ENCODE measurements around the gene TMEM208. TPM values are rescaled to one million over a fixed set of nuclear protein-coding genes. Genes with fewer than 3 reads are reported as not detected.

The TMEM208 gene
- total and polyA plus RNA-seq, 2 of the 13 experiments (the other 11 are each of a cell fraction or from before 2014, with no cell fraction given), result 58.8 to 72.9 TPM

DNA sequence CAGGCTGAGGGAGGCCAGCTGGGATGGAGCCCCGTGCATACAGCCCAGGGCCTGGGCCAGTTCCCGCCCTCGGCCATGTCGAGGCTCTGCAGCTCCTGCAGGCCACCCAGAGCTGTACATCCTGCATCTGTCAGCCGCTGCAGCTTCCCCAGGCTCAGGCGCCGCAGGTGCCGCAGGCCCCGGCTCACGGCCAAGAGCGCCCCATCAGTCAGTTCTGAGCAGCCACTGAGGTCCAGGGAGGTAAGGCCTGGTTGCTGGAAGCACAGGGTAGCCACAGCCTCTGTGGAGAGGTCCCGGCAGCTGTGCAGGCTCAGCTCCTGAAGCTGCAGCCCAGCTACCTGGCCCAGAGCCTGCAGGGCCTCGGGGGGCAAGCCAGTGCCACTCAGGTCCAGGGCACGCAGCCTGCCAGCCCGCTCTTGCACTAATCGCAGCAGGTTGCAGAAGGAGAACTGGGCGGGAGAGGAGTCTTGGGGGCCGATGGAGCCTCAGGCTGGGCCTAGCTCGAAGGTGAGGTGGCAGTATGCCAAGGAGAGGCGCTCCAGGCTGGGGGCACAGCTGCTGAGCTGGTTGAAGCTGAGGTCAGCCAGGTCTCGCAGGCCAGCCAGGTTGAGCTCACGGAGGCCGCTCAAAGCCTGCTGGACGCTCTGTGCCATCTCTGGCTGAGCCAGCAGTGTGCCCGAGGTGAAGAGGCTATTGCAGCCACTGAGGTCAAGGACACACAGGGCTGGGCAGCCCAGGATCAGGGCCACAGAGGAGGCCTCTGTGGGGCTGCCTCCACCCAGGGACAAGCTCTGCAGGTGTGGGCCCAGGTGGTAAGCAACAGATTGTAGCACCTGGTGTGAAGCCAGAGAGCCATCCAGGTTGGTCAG lies 16.6 kb upstream of the TMEM208 start (continued):
- TF ChIP-seq ZNF672 (CRISPR knock-in tag; IDR thresholded peaks at IDR 0.05) (0 out of 2 replicates have a peak, but pooled peaks have one; percentile 59), GATAD2A (CRISPR knock-in tag; IDR thresholded peaks at IDR 0.05) (peak; percentile 44), ZNF331 (CRISPR knock-in tag; IDR thresholded peaks at IDR 0.05) (0 out of 2 replicates have a peak, but pooled peaks have one; percentile 10), NR2F6 (IDR thresholded peaks at IDR 0.05) (peak; percentile 76), NR2F6 (CRISPR knock-in tag; IDR thresholded peaks at IDR 0.05) (peak; percentile 79), ZBTB21 (CRISPR knock-in tag; IDR thresholded peaks at IDR 0.05) (no peak), ZSCAN31 (CRISPR knock-in tag; IDR thresholded peaks at IDR 0.05; ENCODE audit: low read depth) (no peak), ZNF883 (CRISPR knock-in tag; IDR thresholded peaks at IDR 0.05; ENCODE audit: not compliant biosample characterization) (peak; percentile 57), PPARG (CRISPR knock-in tag; conservative IDR thresholded peaks at IDR 0.05) (no peak), HOXA9 (CRISPR knock-in tag; IDR thresholded peaks at IDR 0.05; ENCODE audit: borderline replicate concordance) (peak; percentile 61; the same call in 1 of the 2 replicates), SRSF1 (optimal IDR thresholded peaks at IDR 0.05; ENCODE audit: low read depth, low read length) (peak; percentile 42), XRCC5 (optimal IDR thresholded peaks at IDR 0.05; ENCODE audit: low read length) (peak; percentile 43), ZC3H13 (CRISPR knock-in tag; IDR thresholded peaks at IDR 0.05) (0 out of 2 replicates have a peak, but pooled peaks have one; percentile 36), HNF4A (CRISPR knock-in tag; IDR thresholded peaks at IDR 0.05) (peak; percentile 40; the same call in 1 of the 2 replicates), RXRA (CRISPR knock-in tag; IDR thresholded peaks at IDR 0.05) (peak; percentile 86), ZNF292 (CRISPR knock-in tag; IDR thresholded peaks at IDR 0.05; ENCODE audit: borderline replicate concordance, low read depth) (peak; percentile 43; the same call in 1 of the 2 replicates), MTF2 (CRISPR knock-in tag; IDR thresholded peaks at IDR 0.05; ENCODE audit: borderline replicate concordance) (0 out of 2 replicates have a peak, but pooled peaks have one; percentile 28), ZNF891 (CRISPR knock-in tag; IDR thresholded peaks at IDR 0.05) (peak; percentile 16; the same call in 1 of the 2 replicates), STAG1 (CRISPR knock-in tag; IDR thresholded peaks at IDR 0.05) (peak; percentile 57)
- TF ChIP-seq, protein P1, sequence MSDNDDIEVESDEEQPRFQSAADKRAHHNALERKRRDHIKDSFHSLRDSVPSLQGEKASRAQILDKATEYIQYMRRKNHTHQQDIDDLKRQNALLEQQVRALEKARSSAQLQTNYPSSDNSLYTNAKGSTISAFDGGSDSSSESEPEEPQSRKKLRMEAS (IDR thresholded peaks at IDR 0.05), result peak; percentile 29; the same call in 1 of the 2 replicates
- TF ChIP-seq, protein P2, sequence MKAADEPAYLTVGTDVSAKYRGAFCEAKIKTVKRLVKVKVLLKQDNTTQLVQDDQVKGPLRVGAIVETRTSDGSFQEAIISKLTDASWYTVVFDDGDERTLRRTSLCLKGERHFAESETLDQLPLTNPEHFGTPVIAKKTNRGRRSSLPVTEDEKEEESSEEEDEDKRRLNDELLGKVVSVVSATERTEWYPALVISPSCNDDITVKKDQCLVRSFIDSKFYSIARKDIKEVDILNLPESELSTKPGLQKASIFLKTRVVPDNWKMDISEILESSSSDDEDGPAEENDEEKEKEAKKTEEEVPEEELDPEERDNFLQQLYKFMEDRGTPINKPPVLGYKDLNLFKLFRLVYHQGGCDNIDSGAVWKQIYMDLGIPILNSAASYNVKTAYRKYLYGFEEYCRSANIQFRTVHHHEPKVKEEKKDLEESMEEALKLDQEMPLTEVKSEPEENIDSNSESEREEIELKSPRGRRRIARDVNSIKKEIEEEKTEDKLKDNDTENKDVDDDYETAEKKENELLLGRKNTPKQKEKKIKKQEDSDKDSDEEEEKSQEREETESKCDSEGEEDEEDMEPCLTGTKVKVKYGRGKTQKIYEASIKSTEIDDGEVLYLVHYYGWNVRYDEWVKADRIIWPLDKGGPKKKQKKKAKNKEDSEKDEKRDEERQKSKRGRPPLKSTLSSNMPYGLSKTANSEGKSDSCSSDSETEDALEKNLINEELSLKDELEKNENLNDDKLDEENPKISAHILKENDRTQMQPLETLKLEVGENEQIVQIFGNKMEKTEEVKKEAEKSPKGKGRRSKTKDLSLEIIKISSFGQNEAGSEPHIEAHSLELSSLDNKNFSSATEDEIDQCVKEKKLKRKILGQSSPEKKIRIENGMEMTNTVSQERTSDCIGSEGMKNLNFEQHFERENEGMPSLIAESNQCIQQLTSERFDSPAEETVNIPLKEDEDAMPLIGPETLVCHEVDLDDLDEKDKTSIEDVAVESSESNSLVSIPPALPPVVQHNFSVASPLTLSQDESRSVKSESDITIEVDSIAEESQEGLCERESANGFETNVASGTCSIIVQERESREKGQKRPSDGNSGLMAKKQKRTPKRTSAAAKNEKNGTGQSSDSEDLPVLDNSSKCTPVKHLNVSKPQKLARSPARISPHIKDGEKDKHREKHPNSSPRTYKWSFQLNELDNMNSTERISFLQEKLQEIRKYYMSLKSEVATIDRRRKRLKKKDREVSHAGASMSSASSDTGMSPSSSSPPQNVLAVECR (CRISPR knock-in tag; IDR thresholded peaks at IDR 0.05; ENCODE audit: borderline replicate concordance), result peak; percentile 29
- TF ChIP-seq, protein P3, sequence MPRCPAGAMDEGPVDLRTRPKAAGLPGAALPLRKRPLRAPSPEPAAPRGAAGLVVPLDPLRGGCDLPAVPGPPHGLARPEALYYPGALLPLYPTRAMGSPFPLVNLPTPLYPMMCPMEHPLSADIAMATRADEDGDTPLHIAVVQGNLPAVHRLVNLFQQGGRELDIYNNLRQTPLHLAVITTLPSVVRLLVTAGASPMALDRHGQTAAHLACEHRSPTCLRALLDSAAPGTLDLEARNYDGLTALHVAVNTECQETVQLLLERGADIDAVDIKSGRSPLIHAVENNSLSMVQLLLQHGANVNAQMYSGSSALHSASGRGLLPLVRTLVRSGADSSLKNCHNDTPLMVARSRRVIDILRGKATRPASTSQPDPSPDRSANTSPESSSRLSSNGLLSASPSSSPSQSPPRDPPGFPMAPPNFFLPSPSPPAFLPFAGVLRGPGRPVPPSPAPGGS (CRISPR knock-in tag; IDR thresholded peaks at IDR 0.05), result peak; percentile 39; the same call in 1 of the 2 replicates
- TF ChIP-seq, protein P4, sequence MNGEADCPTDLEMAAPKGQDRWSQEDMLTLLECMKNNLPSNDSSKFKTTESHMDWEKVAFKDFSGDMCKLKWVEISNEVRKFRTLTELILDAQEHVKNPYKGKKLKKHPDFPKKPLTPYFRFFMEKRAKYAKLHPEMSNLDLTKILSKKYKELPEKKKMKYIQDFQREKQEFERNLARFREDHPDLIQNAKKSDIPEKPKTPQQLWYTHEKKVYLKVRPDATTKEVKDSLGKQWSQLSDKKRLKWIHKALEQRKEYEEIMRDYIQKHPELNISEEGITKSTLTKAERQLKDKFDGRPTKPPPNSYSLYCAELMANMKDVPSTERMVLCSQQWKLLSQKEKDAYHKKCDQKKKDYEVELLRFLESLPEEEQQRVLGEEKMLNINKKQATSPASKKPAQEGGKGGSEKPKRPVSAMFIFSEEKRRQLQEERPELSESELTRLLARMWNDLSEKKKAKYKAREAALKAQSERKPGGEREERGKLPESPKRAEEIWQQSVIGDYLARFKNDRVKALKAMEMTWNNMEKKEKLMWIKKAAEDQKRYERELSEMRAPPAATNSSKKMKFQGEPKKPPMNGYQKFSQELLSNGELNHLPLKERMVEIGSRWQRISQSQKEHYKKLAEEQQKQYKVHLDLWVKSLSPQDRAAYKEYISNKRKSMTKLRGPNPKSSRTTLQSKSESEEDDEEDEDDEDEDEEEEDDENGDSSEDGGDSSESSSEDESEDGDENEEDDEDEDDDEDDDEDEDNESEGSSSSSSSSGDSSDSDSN (CRISPR knock-in tag; IDR thresholded peaks at IDR 0.05), result peak; percentile 86

Data from HepG2 (cell line).